Adipocyte (in vitro differentiated cells): ENCODE data around the gene DYSF.
A peak's percentile ranks its signal among the peaks of the same experiment; 100 is the strongest.

ENCODE experiments used
- DNase-seq: peaks from one replicate; pipeline ENCODE4 v3.0.0-alpha.2; 2015; ENCODE audit warnings: low read depth
- H3K27me3 ChIP-seq: replicated peaks from 2 replicates; pipeline ENCODE4 v1.7.0; 2013; ENCODE audit warnings: mild to moderate bottlenecking, low read length, moderate library complexity; ENCODE audit not compliant: control insufficient read depth, insufficient read depth
- H3K36me3 ChIP-seq: 2 replicates; pipeline ENCODE4 v1.7.0; 2013; ENCODE audit warnings: low read length, mild to moderate bottlenecking, moderate library complexity; ENCODE audit not compliant: control insufficient read depth, insufficient read depth, severe bottlenecking
- H3K4me1 ChIP-seq: 2 replicates; pipeline ENCODE4 v1.7.0; 2013; ENCODE audit warnings: mild to moderate bottlenecking, low read length, moderate library complexity; ENCODE audit not compliant: control insufficient read depth, insufficient read depth
- H3K4me3 ChIP-seq: 2 replicates; pipeline ENCODE4 v1.7.0; 2013; ENCODE audit warnings: mild to moderate bottlenecking, low read length, moderate library complexity
- H3K9ac ChIP-seq: 2 replicates; pipeline ENCODE4 v1.7.0; 2013; ENCODE audit warnings: mild to moderate bottlenecking, low read length, moderate library complexity
- H3K9me3 ChIP-seq: 2 replicates; pipeline ENCODE4 v1.7.0; 2013; ENCODE audit warnings: mild to moderate bottlenecking, low read length, moderate library complexity; ENCODE audit not compliant: control insufficient read depth

The DYSF gene

GRCh38 chr2:71548646-71549425 is 95.5 kb downstream of the DYSF start:
- no peaks in the 10 kb centered on the region for H3K9me3 ChIP-seq
- peak; percentile 77 for DNase-seq

GRCh38 chr2:71550801-71551630 is 97.7 kb downstream of the DYSF start:
- H3K36me3 ChIP-seq: no peaks in the 10 kb centered on the region
- peaks cover 28% of the 10 kb centered on the region for H3K27me3 ChIP-seq
- no peak for DNase-seq
- no peak overlapping the region for H3K4me3 ChIP-seq
- peaks cover 3% of the 10 kb centered on the region for H3K4me1 ChIP-seq
- H3K9ac ChIP-seq: no peak overlapping the region
- H3K9me3 ChIP-seq: no peaks in the 10 kb centered on the region

More at GRCh38 chr2:71548646-71549425, 95.5 kb downstream of the DYSF start:
- no peak overlapping the region for H3K4me3 ChIP-seq
- peaks cover 11% of the 10 kb centered on the region for H3K4me1 ChIP-seq
- H3K36me3 ChIP-seq: no peaks in the 10 kb centered on the region
- no peak overlapping the region for H3K9ac ChIP-seq
- peaks cover 37% of the 10 kb centered on the region for H3K27me3 ChIP-seq

GRCh38 chr2:71551631-71551915 is 98.2 kb downstream of the DYSF start:
- no peaks in the 10 kb centered on the region for H3K9me3 ChIP-seq
- H3K36me3 ChIP-seq: no peaks in the 10 kb centered on the region
- no peak for DNase-seq
- H3K4me1 ChIP-seq: no peaks in the 10 kb centered on the region
- H3K4me3 ChIP-seq: no peak overlapping the region
- H3K9ac ChIP-seq: no peak overlapping the region
- peaks cover 22% of the 10 kb centered on the region for H3K27me3 ChIP-seq

GRCh38 chr2:71552356-71552755 is 99.0 kb downstream of the DYSF start:
- Histone ChIP-seq H3K9me3 (no peaks in the 10 kb centered on the region), H3K9ac (no peak overlapping the region), H3K4me3 (no peak overlapping the region), H3K36me3 (no peaks in the 10 kb centered on the region), H3K27me3 (peaks cover 17% of the 10 kb centered on the region), H3K4me1 (no peaks in the 10 kb centered on the region)
- no peak for DNase-seq

GRCh38 chr2:71552861-71553301 is 99.5 kb downstream of the DYSF start:
- Histone ChIP-seq H3K9me3 (no peaks in the 10 kb centered on the region), H3K4me1 (no peaks in the 10 kb centered on the region), H3K36me3 (no peaks in the 10 kb centered on the region), H3K27me3 (peaks cover 15% of the 10 kb centered on the region), H3K4me3 (no peak overlapping the region), H3K9ac (no peak overlapping the region)
- no peak for DNase-seq

- no peaks in the 10 kb centered on the region for H3K9me3 ChIP-seq
- no peak for DNase-seq
- H3K4me1 ChIP-seq: no peaks in the 10 kb centered on the region
- H3K27me3 ChIP-seq: peaks cover 16% of the 10 kb centered on the region
- no peaks in the 10 kb centered on the region for H3K36me3 ChIP-seq
- H3K9ac ChIP-seq: no peak overlapping the region
- no peak overlapping the region for H3K4me3 ChIP-seq
These were observed 100.8 kb downstream of the DYSF start for GRCh38 chr2:71554028-71554705.

GRCh38 chr2:71554706-71555056 is 101.3 kb downstream of the DYSF start:
- no peaks in the 10 kb centered on the region for H3K36me3 ChIP-seq
- no peaks in the 10 kb centered on the region for H3K4me1 ChIP-seq
- peaks cover 21% of the 10 kb centered on the region for H3K27me3 ChIP-seq
- no peak overlapping the region for H3K4me3 ChIP-seq
- no peak for DNase-seq
- no peak overlapping the region for H3K9ac ChIP-seq
- no peaks in the 10 kb centered on the region for H3K9me3 ChIP-seq

GRCh38 chr2:71555798-71556454 is 102.6 kb downstream of the DYSF start:
- Histone ChIP-seq H3K27me3 (peaks cover 25% of the 10 kb centered on the region), H3K9me3 (no peaks in the 10 kb centered on the region), H3K9ac (no peak overlapping the region), H3K4me1 (no peaks in the 10 kb centered on the region), H3K36me3 (no peaks in the 10 kb centered on the region), H3K4me3 (no peak overlapping the region)
- no peak for DNase-seq

GRCh38 chr2:71556692-71557250 is 103.4 kb downstream of the DYSF start:
- DNase-seq: no peak
- no peaks in the 10 kb centered on the region for H3K4me1 ChIP-seq
- no peak overlapping the region for H3K4me3 ChIP-seq
- no peaks in the 10 kb centered on the region for H3K9me3 ChIP-seq
- H3K36me3 ChIP-seq: no peaks in the 10 kb centered on the region
- peaks cover 33% of the 10 kb centered on the region for H3K27me3 ChIP-seq
- no peak overlapping the region for H3K9ac ChIP-seq

- no peaks in the 10 kb centered on the region for H3K9me3 ChIP-seq
- H3K27me3 ChIP-seq: peaks cover 33% of the 10 kb centered on the region
- no peak for DNase-seq
- H3K9ac ChIP-seq: no peak overlapping the region
- no peaks in the 10 kb centered on the region for H3K4me1 ChIP-seq
- no peaks in the 10 kb centered on the region for H3K36me3 ChIP-seq
- no peak overlapping the region for H3K4me3 ChIP-seq
These were observed 104.0 kb downstream of the DYSF start for GRCh38 chr2:71557321-71557720.
